Liver (tissue), 9 donors: ENCODE results near the gene HMX1. TPM values are rescaled to one million over a fixed set of nuclear protein-coding genes. Genes with fewer than 3 reads are reported as not detected.

ENCODE experiments used
- DNase-seq: peaks from one replicate; pipeline ENCODE4 v3.0.0-alpha.2; 2017; ENCODE audit warnings: low spot score
- H3K27ac ChIP-seq, 2 donors: one replicate each; pipeline ENCODE4 v1.7.0; 2013; ENCODE audit warnings: inconsistent platforms in 2 of 2, low read length in 2 of 2, control low read depth in 1 of 2, low read depth in 1 of 2, mild to moderate bottlenecking in 1 of 2
- H3K27me3 ChIP-seq, 4 donors: one replicate each; pipeline versions ENCODE4 v1.6.1 to v1.7.0; 2013; ENCODE audit warnings: low read length in 3 of 4, inconsistent platforms in 1 of 4, mild to moderate bottlenecking in 1 of 4, moderate library complexity in 1 of 4; ENCODE audit not compliant: control insufficient read depth in 4 of 4, insufficient read depth in 4 of 4
- H3K36me3 ChIP-seq, 4 donors: one replicate each; pipeline versions ENCODE4 v1.6.1 to v1.7.0; 2013; ENCODE audit warnings: low read length in 3 of 4, mild to moderate bottlenecking in 3 of 4, low read depth in 1 of 4, moderate library complexity in 1 of 4; ENCODE audit not compliant: control insufficient read depth in 4 of 4, insufficient read depth in 3 of 4
- H3K4me1 ChIP-seq, 4 donors: one replicate each; pipeline versions ENCODE4 v1.6.1 to v1.7.0; 2013; ENCODE audit warnings: low read length in 3 of 4, mild to moderate bottlenecking in 3 of 4, moderate library complexity in 1 of 4; ENCODE audit not compliant: control insufficient read depth in 4 of 4, insufficient read depth in 4 of 4
- H3K4me3 ChIP-seq, 3 donors: one replicate each; pipeline versions ENCODE4 v1.6.1 to v1.7.0; 2013; ENCODE audit warnings: low read length in 3 of 3, control low read depth in 1 of 3, low read depth in 1 of 3, mild to moderate bottlenecking in 1 of 3
- H3K9ac ChIP-seq, 2 donors: one replicate each; pipeline ENCODE4 v1.7.0; 2013; ENCODE audit warnings: low read length in 2 of 2, mild to moderate bottlenecking in 2 of 2, moderate library complexity in 2 of 2, control low read depth in 1 of 2, low read depth in 1 of 2
- H3K9me3 ChIP-seq, 4 donors: one replicate each; pipeline versions ENCODE4 v1.6.1 to v1.7.0; 2013; ENCODE audit warnings: low read length in 3 of 4; ENCODE audit not compliant: control insufficient read depth in 4 of 4
- ATF3 ChIP-seq: IDR thresholded peaks from 2 replicates; pipeline ENCODE4 v1.6.1; 2016; ENCODE audit warnings: antibody characterized with exemption
- CTCF ChIP-seq: fragments of 150-350 bp; IDR thresholded peaks from 2 replicates; pipeline ENCODE4 v1.5.1; 2017; ENCODE audit warnings: improper control_type of control experiment, low read depth, low read length; ENCODE audit not compliant: missing input control
- EGR1 ChIP-seq, 2 donors: IDR thresholded peaks; 2 replicates each; pipeline ENCODE4 v1.6.1; 2016 to 2018; ENCODE audit warnings: antibody characterized with exemption in 2 of 2, low read depth in 2 of 2
- FOXA1 ChIP-seq: IDR thresholded peaks from 2 replicates; pipeline ENCODE4 v1.6.1; 2016; ENCODE audit warnings: antibody characterized with exemption
- FOXA2 ChIP-seq: IDR thresholded peaks from 2 replicates; pipeline ENCODE4 v1.6.1; 2016; ENCODE audit warnings: antibody characterized with exemption
- GABPA ChIP-seq, 2 donors: IDR thresholded peaks in 1 of 2; conservative IDR thresholded peaks in 1 of 2; 2 replicates each; pipeline ENCODE4 v1.6.1; 2016; ENCODE audit warnings: antibody characterized with exemption in 2 of 2, mild to moderate bottlenecking in 1 of 2, moderate library complexity in 1 of 2
- HNF4A ChIP-seq, 2 donors: conservative IDR thresholded peaks; 2 replicates each; pipeline ENCODE4 v1.6.1; 2016; ENCODE audit warnings: antibody characterized with exemption in 2 of 2, mild to moderate bottlenecking in 2 of 2
- HNF4G ChIP-seq: IDR thresholded peaks from 2 replicates; pipeline ENCODE4 v1.6.1; 2016; ENCODE audit warnings: antibody characterized with exemption
- JUND ChIP-seq, 2 donors: IDR thresholded peaks; 2 replicates each; pipeline ENCODE4 v1.6.1; 2016; ENCODE audit warnings: antibody characterized with exemption in 2 of 2
- MAX ChIP-seq: IDR thresholded peaks from 2 replicates; pipeline ENCODE4 v1.6.1; 2016; ENCODE audit warnings: antibody characterized with exemption
- NR2F2 ChIP-seq: IDR thresholded peaks from 2 replicates; pipeline ENCODE4 v1.6.1; 2016; ENCODE audit warnings: antibody characterized with exemption
- RAD21 ChIP-seq, 2 donors: IDR thresholded peaks; 2 replicates each; pipeline ENCODE4 v1.6.1; 2016; ENCODE audit warnings: antibody characterized with exemption in 2 of 2, mild to moderate bottlenecking in 2 of 2
- REST ChIP-seq: IDR thresholded peaks from 2 replicates; pipeline ENCODE4 v1.6.1; 2016; ENCODE audit warnings: antibody characterized with exemption, mild to moderate bottlenecking
- RXRA ChIP-seq, 2 donors: IDR thresholded peaks; 2 replicates each; pipeline ENCODE4 v1.6.1; 2017 to 2018; ENCODE audit warnings: antibody characterized with exemption in 2 of 2, mild to moderate bottlenecking in 1 of 2
- SP1 ChIP-seq: IDR thresholded peaks from 2 replicates; pipeline ENCODE4 v1.6.1; 2018; ENCODE audit warnings: antibody characterized with exemption, mild to moderate bottlenecking
- TAF1 ChIP-seq: conservative IDR thresholded peaks from 2 replicates; pipeline ENCODE4 v1.6.1; 2016; ENCODE audit warnings: antibody characterized with exemption, mild to moderate bottlenecking
- YY1 ChIP-seq: IDR thresholded peaks from 2 replicates; pipeline ENCODE4 v1.6.1; 2016; ENCODE audit warnings: antibody characterized with exemption, mild to moderate bottlenecking
- ZBTB33 ChIP-seq: IDR thresholded peaks from 2 replicates; pipeline ENCODE4 v1.6.1; 2016; ENCODE audit warnings: antibody characterized with exemption
- WGBS: extraction: QIAGEN DNeasy Blood & Tissue Kit; methylation state at CpG from one replicate; pipeline ENCODE4 v1.1.7; 2013; 5-methylcytosine and 5-hydroxymethylcytosine counted together
- polyA plus RNA-seq, 2 donors: library from polyadenylated mRNA; stranded (reverse) in 1 of 2; unstranded in 1 of 2; fragments of 200-250 nt in 1 of 2; fragments of >200 nt in 1 of 2; fragmentation: Nextera tagmentation in 1 of 2; extraction: Ambion mirVana in 1 of 2; gene quantifications; one replicate each; pipeline versions ENCODE4 v1.2.1 to v1.2.3, GENCODE V29; 2013 to 2015
- total RNA-seq, 2 donors: library from RNA; depleted of rRNA; stranded (reverse); fragments of >200 nt; gene quantifications; one replicate each; pipeline ENCODE4 v1.2.3, GENCODE V29; 2014
- donor health status: healthy.
- donor health status: healthy.
- donor health status: healthy.
- donor health status: healthy.
- donor health status: healthy.

HMX1 gene
- total and polyA plus RNA-seq, 4 donors = not detected

- DNase-seq = peak; percentile 29
- H3K9ac ChIP-seq = no peak overlapping the region
- peaks cover 0 to 2% (median 0%) of the 10 kb centered on the region in 4 donors for H3K27me3 ChIP-seq
- TF ChIP-seq RXRA (IDR thresholded peaks at IDR 0.05) = no peak
- TF ChIP-seq FOXA2 = no peak
- H3K4me1 ChIP-seq = no peaks in the 10 kb centered on the region
- no peaks in the 10 kb centered on the region for H3K9me3 ChIP-seq
- H3K27ac ChIP-seq = no peak overlapping the region
- 76% methylated on average over 29 of the region's 29 CpGs for WGBS
- no peaks in the 10 kb centered on the region for H3K36me3 ChIP-seq
- H3K4me3 ChIP-seq = no peak overlapping the region
Observed at GRCh38 chr4:8914461-8915171, 43.0 kb upstream of the HMX1 start.

- Histone ChIP-seq H3K9me3 (no peaks in the 10 kb centered on the region), H3K4me3 (no peak overlapping the region), H3K27me3 (no peaks in the 10 kb centered on the region), H3K4me1 (no peaks in the 10 kb centered on the region), H3K9ac (no peak overlapping the region), H3K36me3 (no peaks in the 10 kb centered on the region), H3K27ac (no peak overlapping the region)
- no peak for TF ChIP-seq YY1
- no peak for TF ChIP-seq GABPA (IDR thresholded peaks at IDR 0.05 in 1 of 2, conservative IDR thresholded peaks at IDR 0.05 in 1 of 2)
- TF ChIP-seq RXRA (IDR thresholded peaks at IDR 0.05) = no peak
- TF ChIP-seq RAD21 (IDR thresholded peaks at IDR 0.05) = no peak
- TF ChIP-seq ZBTB33 = no peak
- no peak for TF ChIP-seq CTCF
- TF ChIP-seq EGR1 (IDR thresholded peaks at IDR 0.05; ENCODE audit: low read depth in 2 of 2) = no peak
- TF ChIP-seq REST = no peak
- TF ChIP-seq ATF3 = no peak
- no peak for TF ChIP-seq HNF4G
- no peak for TF ChIP-seq JUND (IDR thresholded peaks at IDR 0.05)
- TF ChIP-seq SP1 = no peak
- TF ChIP-seq NR2F2 = no peak
- no peak for TF ChIP-seq TAF1
- no peak for TF ChIP-seq MAX
- TF ChIP-seq FOXA2 = no peak
- no peak for TF ChIP-seq FOXA1
- no peak for TF ChIP-seq HNF4A (conservative IDR thresholded peaks at IDR 0.05)
- no peak for DNase-seq
- WGBS = 74% methylated on average over 15 of the region's 15 CpGs
Observed at GRCh38 chr4:8913858-8914460, 42.3 kb upstream of the HMX1 start.
